ENCODE measurements around the gene TAS2R14. TPM values are rescaled to one million over a fixed set of nuclear protein-coding genes. Genes with fewer than 3 reads are reported as not detected.

The TAS2R14 gene
- total RNA-seq, 1 experiment from 2014 or later = 2.7 TPM

DNA sequence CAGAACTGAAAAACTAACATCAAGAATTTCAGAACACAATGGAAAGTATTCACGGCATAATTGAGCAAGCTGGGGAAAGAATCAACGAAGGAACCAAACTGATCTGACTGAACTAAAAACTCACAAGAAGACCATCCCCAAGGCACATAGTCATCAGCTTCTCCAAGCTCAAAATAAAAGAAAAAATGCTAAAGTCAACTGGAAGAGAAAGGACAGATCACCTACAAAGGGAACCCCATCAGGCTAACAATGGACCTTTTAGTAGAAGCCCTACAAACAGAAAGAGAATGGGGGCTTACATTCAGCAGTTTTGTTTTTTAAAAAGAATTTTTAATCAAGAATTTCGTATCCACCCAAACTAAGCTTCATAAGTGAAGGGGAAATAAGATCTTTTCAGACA lies 35.9 kb upstream of the TAS2R14 start:
- Mint-ChIP-seq H3K27ac (ENCODE audit: unreplicated experiment) (no peak overlapping the region), H3K4me1 (ENCODE audit: low read depth, unreplicated experiment) (no peaks in the 10 kb centered on the region), H3K9me3 (ENCODE audit: unreplicated experiment) (no peaks in the 10 kb centered on the region), H3K36me3 (ENCODE audit: insufficient read depth, unreplicated experiment) (no peaks in the 10 kb centered on the region), H3K4me3 (ENCODE audit: unreplicated experiment) (no peak overlapping the region), H3K27me3 (ENCODE audit: insufficient read depth, unreplicated experiment) (no peaks in the 10 kb centered on the region)
- intact Hi-C loops (cut with micrococcal nuclease; ENCODE audit: unreplicated experiment) = no loop called here
- Histone ChIP-seq H3K4me1 (no peaks in the 10 kb centered on the region), H3K27me3 (replicated peaks; ENCODE audit: control insufficient read depth, insufficient read depth, low read length) (no peaks in the 10 kb centered on the region), H3K36me3 (ENCODE audit: control insufficient read depth, insufficient read depth, low read length) (no peaks in the 10 kb centered on the region), H3K9me3 (no peaks in the 10 kb centered on the region), H3K4me3 (ENCODE audit: low read depth, low read length) (no peak overlapping the region)
- BruUV-seq (replicated peaks) = no TSS peak
- ChIA-PET CTCF (no interaction called here), POLR2A (no interaction called here)
- no peak for DNase-seq
- TF ChIP-seq, protein P1, sequence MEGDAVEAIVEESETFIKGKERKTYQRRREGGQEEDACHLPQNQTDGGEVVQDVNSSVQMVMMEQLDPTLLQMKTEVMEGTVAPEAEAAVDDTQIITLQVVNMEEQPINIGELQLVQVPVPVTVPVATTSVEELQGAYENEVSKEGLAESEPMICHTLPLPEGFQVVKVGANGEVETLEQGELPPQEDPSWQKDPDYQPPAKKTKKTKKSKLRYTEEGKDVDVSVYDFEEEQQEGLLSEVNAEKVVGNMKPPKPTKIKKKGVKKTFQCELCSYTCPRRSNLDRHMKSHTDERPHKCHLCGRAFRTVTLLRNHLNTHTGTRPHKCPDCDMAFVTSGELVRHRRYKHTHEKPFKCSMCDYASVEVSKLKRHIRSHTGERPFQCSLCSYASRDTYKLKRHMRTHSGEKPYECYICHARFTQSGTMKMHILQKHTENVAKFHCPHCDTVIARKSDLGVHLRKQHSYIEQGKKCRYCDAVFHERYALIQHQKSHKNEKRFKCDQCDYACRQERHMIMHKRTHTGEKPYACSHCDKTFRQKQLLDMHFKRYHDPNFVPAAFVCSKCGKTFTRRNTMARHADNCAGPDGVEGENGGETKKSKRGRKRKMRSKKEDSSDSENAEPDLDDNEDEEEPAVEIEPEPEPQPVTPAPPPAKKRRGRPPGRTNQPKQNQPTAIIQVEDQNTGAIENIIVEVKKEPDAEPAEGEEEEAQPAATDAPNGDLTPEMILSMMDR (IDR thresholded peaks at IDR 0.05; ENCODE audit: insufficient read depth in 1 of 2, low read depth in 1 of 2, low read length in 1 of 2, severe bottlenecking in 1 of 2, unreplicated experiment in 1 of 2) = no peak

- H3K36me3 ChIP-seq (ENCODE audit: control insufficient read depth, insufficient read depth, low read length) = no peaks in the 10 kb centered on the region
- peaks cover 6% of the 10 kb centered on the region for H3K4me1 ChIP-seq
- no peaks in the 10 kb centered on the region for H3K9me3 ChIP-seq
- TF ChIP-seq, protein P1 (IDR thresholded peaks at IDR 0.05; ENCODE audit: insufficient read depth in 1 of 2, low read depth in 1 of 2, low read length in 1 of 2, severe bottlenecking in 1 of 2, unreplicated experiment in 1 of 2) = no peak
- no peak overlapping the region for H3K27ac Mint-ChIP-seq (ENCODE audit: unreplicated experiment)
- H3K27me3 Mint-ChIP-seq (ENCODE audit: insufficient read depth, unreplicated experiment) = no peaks in the 10 kb centered on the region
- ChIA-PET POLR2A (no interaction called here), CTCF (no interaction called here)
- H3K4me3 ChIP-seq (ENCODE audit: low read depth, low read length) = no peak overlapping the region
- BruUV-seq (replicated peaks) = no TSS peak
- H3K9me3 Mint-ChIP-seq (ENCODE audit: unreplicated experiment) = no peaks in the 10 kb centered on the region
- no peaks in the 10 kb centered on the region for H3K36me3 Mint-ChIP-seq (ENCODE audit: insufficient read depth, unreplicated experiment)
- H3K27me3 ChIP-seq (replicated peaks; ENCODE audit: control insufficient read depth, insufficient read depth, low read length) = no peaks in the 10 kb centered on the region
- no peak overlapping the region for H3K4me3 Mint-ChIP-seq (ENCODE audit: unreplicated experiment)
- no peak for DNase-seq
- intact Hi-C loops (cut with micrococcal nuclease; ENCODE audit: unreplicated experiment) = no loop called here
- H3K4me1 Mint-ChIP-seq (ENCODE audit: low read depth, unreplicated experiment) = peaks cover 8% of the 10 kb centered on the region
Observed at GRCh38 chr12:10968765-10969456, 29.8 kb upstream of the TAS2R14 start.

GRCh38 chr12:10967409-10967808 lies 28.3 kb upstream of the TAS2R14 start:
- Mint-ChIP-seq H3K4me1 (ENCODE audit: low read depth, unreplicated experiment) (peaks cover 8% of the 10 kb centered on the region), H3K27me3 (ENCODE audit: insufficient read depth, unreplicated experiment) (no peaks in the 10 kb centered on the region), H3K4me3 (ENCODE audit: unreplicated experiment) (no peak overlapping the region), H3K9me3 (ENCODE audit: unreplicated experiment) (no peaks in the 10 kb centered on the region), H3K36me3 (ENCODE audit: insufficient read depth, unreplicated experiment) (no peaks in the 10 kb centered on the region), H3K27ac (ENCODE audit: unreplicated experiment) (no peak overlapping the region)
- POLR2A ChIA-PET = no interaction called here
- no TSS peak for BruUV-seq (replicated peaks)
- CTCF ChIA-PET = no interaction called here
- TF ChIP-seq, protein P1 (IDR thresholded peaks at IDR 0.05; ENCODE audit: insufficient read depth in 1 of 2, low read depth in 1 of 2, low read length in 1 of 2, severe bottlenecking in 1 of 2, unreplicated experiment in 1 of 2) = no peak
- H3K4me3 ChIP-seq (ENCODE audit: low read depth, low read length) = no peak overlapping the region
- peaks cover 6% of the 10 kb centered on the region for H3K4me1 ChIP-seq
- intact Hi-C loops (cut with micrococcal nuclease; ENCODE audit: unreplicated experiment) = no loop called here
- no peak for DNase-seq
- H3K27me3 ChIP-seq (replicated peaks; ENCODE audit: control insufficient read depth, insufficient read depth, low read length) = no peaks in the 10 kb centered on the region
- H3K9me3 ChIP-seq = no peaks in the 10 kb centered on the region; the same call in 1 of the 2 replicates
- no peaks in the 10 kb centered on the region for H3K36me3 ChIP-seq (ENCODE audit: control insufficient read depth, insufficient read depth, low read length)
